Stimulated activated CD8-positive, alpha-beta memory T cell treated with anti-CD3 and anti-CD28 coated beads, Interleukin-15, amount 100 ng/mL, for 4 hours (primary cell): Measurements from ENCODE around the gene KDM4C.

Experiments used
- DNase-seq, 2 donors: peaks; one replicate each; pipeline ENCODE4 v3.0.0-alpha.2; 2020; ENCODE audit warnings: low read depth in 2 of 2

Gene KDM4C

DNA sequence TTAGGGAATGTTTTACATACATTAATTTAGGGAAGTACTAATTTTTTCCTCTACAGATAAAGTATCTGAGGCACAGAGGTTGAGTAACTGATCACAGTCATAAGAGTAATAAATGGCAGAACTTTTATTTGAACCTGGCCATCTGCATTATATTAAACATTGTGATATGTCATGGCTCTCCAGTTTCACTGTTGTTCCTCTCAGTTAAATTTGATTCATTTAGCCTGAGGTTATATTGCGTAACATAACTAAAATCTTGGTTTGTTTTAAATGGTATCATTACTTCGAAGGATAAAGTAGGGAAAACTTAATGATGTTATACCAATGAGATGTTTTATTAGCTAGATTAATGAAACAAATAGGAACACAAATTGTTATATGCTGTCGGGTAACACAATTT is 284.4 kb downstream of the KDM4C start:
- no peak for DNase-seq

DNA sequence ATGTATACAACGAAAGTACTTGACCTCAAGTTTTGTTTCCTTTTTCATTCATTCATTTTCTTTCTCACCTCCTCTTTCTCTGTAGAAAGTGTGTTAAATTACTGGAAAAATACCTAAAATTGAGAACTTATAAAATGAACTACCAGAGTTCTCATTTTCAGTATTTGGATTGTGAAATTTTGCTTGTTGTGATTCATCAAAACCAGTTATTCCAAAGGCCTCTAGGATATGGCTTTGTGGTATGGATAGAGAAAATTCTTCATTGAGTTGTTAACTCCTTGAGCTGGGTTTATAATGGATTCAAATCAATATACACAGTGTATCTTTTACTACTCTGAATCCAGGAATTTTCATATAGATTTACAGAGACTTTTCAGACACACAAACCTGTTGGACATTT is 287.6 kb downstream of the KDM4C start:
- no peak for DNase-seq

DNA sequence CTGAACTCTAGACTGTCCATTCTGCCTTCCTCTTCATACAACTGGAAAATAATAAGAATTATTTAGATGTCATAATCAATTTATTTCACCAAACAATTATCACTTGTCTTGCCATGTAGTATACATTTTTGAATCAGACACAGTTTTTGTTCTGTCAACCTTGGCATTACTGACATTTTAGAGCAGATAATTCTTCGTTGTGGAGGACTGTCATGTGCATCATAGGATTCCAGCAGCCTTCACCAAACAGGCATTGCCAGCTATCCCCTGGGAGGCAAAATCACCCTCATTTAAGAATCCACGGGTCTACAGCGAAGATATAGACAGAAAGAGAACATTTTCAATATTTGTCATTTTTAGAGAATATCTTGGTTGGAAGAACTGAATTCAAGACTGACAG is 293.9 kb downstream of the KDM4C start:
- no peak for DNase-seq

DNA sequence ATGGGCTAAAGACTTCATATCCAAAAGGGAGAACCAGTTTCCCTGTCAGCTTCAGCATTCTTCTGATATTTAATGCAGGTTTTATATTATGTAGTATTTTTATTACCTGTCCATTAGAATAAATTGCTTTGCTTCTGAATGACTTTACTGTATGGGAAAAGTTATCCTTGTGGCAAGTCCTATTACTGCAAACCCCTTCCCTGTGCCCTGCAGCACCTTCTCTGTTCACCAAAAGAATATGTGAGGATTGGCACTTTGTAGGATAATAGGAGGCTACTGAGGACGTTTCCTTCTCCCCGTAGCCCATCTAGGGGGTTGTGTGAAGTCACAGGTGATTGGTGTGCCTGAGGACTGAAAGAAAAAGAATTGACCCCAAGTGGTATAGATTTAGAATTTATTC is 296.1 kb downstream of the KDM4C start:
- DNase-seq, result no peak

DNA sequence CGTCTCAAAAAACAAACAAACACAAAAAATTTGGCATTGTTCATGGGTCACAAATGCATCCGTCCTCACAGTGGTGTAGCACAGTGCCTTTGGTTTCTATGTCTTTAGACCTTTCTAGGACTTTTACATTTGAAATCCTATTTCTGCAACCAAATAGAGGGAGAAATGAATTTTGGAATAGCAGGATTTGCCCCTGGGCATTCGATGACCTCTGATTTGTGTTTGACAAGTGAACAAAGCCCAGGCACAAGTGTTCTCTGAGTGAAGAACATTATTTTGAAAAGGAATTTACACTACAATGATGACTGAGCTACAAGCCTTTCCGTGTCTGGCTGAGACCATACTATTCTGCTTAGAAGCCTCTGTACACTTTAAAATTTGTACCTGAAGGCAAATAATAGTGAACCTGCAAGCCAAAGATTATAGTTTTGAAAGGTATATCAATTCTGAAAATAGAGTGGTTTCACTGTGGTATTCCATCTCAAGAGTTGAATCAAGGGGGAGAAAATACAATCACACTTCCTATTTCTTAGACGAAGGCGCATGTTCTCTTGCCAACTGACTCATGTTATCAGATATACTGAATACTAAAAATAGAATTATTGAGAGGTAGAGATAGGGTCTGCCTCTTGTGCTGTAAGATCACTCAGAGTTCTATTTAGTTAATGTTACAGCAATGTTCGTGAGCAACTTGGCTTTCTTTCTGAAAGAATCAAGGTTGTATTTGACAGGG is 297.6 kb downstream of the KDM4C start:
- DNase-seq, result no peak

DNA sequence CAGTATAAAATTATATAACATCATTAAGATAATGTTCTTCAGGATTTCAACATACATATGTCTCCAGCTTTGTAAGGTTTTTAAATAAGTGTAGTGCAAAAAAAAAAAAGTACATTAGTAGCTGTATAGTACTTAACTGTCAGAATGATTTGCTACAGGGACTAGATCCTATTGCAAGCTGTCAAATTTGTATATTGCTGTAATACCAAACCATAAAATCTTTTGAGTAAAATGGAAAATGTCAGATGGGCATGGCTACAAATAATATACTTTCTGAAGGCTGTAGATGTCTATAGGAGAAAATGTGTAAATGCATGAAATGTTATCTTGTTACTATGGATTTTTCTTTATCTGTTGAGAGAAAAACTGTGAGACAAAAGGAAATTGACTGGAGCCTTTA is 298.5 kb downstream of the KDM4C start:
- no peak for DNase-seq

DNA sequence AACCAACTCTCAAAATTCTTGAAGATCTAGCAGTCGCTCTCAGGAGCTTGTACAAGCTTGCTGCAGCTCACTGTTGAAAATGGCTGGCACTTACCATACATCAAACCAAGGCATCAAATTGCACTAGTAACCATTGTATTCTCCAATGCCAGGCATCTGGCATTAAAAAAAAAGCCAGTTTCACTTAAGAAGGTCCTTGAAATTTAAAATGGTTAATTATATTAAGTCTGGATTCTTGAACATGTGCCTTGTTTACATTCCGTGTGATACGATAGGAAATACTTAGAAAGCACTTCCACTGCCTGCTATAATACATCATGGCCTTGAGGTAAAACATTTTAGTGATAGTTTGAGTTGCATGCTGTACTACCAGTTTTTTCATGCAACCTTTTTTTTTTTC is 300.7 kb downstream of the KDM4C start:
- no peak for DNase-seq

DNA sequence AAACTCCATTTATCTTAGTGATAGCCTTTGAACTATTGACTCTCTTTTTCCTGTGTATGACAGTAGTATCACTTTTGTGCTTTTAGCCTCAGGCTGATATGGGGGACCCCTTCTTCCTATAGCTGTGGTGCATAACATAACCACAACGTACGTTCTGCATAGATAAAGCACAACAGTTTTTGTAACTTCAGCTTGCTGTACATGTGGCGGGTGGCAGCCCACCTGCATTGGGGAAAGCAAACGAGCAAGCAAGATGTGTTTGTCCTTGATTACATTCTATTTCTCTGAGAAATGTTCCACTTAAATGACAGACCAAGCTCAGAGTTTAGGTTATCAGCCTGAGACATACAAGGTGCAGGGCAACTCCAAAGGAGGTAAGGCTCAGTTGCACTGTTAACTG is 309.4 kb downstream of the KDM4C start:
- DNase-seq, result no peak

DNA sequence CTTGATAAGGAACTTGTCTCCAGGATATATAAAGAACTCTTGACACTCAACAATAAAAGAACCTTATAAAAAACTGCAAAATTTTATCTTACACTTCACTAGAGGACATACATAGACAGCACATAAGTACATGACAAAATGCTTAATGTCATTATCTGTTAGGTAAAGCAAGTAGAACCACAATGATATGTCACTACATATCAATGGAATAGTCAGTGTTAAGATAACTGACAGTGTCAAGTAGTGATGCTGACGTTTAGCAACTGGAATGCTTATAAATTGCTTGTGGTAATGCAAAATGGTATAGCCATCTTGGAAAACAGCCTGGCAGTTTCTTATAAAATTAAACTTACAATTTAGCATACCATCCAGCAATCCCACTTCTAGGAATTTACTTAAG is 314.1 kb downstream of the KDM4C start:
- DNase-seq, result no peak

DNA sequence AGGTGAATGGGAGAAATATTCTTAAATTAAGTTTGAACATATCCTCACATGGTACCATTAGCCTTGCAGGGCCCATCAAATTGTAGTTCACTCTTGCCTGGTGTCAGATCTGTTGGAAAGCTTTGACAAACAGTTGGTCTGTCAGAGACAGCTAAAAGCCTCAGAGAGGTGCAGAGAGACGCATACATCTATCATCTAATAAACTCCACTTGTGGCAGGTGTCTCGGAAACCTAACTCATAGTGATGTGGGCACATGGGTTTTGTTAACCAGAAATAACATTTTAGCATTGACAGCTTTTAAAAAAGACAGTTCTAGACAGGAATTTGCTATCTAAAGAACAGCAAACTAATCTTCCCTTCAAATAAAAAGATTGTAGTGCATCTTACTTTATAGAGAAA is 315.9 kb downstream of the KDM4C start:
- no peak for DNase-seq

DNA sequence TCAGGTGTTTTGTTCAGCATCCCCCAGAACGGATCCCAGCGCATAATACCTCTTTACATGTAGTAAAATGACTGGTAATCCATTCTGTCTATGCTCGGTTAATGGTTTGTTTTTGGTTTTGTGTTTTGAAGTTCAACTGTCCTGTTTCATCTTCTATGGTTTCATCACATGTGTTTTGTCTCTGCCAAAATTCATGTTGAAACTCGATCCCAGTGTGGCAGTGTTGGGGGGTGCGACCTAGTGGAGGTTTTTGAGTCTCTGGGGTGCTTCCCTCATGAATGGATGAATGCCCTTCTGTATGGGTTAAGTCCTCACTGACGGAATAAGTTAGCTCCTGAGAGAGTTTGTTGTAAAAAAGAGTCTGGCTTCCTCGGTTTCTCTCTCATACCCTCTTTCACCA is 317.4 kb downstream of the KDM4C start:
- no peak for DNase-seq

DNA sequence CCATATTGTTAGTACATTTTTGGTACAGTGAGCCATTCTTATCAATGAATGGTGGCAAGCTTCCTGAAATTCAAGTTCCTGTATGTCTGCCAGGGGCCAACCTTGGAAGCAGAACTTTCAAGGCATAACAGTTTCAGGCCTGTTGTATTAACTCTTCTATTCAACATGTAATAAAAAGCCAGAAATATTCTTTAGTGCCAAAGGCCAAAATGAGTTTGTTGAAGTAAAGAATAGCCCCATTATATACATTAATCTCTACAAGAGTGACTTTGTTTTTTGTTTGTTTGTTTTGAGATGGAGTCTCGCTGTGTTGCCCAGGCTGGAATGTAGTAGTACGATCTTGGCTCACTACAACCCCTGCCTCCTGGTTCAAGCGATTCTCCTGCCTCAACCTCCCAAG is 321.3 kb downstream of the KDM4C start:
- DNase-seq, result no peak

DNA sequence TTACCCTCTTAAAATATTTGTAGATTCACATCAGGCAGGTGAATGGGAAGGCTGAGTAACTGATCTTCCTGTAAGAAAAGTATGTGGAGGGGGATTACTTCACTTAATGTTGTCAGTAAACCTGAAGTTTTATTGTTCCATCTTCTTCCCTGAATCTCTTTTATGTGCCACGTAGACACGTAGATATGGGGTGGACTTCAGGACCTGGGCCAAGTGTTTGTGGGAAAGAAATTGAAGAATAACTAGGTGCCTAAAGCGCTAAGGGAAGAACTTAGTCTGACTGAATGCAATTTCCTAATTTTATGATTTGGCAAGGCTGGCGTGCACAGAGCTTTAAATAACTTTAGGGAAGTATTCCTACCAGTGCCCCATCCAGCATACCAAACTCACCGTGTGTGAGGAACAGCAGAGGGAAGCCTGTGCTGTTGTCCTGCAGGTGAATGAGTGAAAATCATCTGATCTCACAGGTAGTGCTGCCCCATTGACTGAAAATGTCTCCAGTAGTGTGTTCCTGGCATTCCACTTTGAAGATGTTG is 323.4 kb downstream of the KDM4C start:
- DNase-seq, result no peak

DNA sequence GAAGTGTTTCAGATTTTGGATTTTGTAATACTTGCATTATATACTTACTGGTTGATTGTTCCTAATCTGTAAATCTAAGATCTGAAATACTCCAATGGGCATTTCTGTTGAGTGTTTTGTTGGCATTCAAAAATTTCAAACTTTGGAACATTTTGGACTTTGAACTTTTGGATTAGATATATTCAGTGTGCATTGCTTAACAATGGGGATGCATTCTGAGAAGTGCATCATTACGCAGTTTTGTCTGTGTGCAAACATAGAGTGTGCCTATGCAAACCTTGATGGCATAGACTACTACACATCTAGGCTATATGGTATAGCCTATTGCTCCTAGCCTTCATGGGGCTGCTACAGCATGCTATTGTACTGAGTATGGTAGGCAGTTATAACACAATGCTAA is 325.4 kb downstream of the KDM4C start:
- no peak for DNase-seq

DNA sequence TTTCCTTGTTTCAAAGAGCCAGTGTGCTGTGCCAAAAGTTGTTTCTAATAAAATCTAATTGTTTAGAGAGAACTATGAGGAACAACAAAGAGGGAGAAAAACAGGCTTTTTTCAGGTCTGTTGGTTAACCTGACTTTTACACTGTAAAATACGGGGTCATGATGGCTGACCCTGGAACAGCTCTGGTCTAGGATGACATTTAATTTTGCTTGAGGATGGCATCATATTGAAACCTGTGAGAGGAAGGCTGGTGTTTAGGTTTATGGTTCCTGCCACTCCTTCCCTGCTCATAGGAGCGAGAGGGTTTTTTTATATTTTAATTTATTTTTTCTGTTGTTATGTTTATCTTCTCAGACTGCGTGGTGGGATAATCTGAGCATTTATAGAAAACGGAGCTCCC is 327.6 kb downstream of the KDM4C start:
- DNase-seq, result no peak

DNA sequence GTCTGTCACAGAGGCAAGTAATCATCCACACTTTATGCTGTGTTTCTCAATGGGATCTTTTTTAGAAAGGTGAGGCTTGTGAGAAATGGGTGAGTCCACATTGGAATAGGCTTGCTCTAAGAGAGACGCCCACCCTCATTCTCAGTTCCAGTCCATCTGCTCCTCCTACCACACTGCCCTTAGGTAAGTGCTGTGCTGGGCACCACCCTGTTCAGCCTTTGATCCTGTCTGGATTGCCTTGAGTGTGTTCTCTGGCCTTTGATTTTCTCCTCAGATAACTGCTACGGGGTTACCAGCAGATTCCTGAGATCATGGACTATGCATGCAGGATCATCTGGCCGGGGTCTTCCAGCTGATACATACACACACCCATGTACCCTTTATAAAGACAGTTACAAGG is 328.6 kb downstream of the KDM4C start:
- no peak for DNase-seq

DNA sequence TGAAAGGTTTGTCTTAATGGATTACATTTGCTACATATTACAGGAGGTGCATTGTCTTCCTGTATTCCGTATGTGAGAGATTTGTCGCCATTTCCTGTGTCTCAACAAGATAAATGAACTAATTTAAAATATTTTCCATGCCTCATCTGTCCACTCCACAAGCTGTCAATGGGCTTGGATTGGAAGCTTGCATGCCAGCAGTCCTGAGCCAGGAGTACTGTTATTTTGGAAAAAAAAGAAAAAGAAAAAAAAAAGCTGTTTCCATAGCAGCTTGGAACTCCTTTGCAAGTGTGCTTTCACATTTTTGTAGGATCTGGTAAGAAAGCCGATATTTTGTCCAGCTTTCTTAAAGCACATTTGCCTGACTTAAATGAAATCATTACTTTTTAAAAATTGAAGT is 330.8 kb downstream of the KDM4C start:
- DNase-seq, result no peak

DNA sequence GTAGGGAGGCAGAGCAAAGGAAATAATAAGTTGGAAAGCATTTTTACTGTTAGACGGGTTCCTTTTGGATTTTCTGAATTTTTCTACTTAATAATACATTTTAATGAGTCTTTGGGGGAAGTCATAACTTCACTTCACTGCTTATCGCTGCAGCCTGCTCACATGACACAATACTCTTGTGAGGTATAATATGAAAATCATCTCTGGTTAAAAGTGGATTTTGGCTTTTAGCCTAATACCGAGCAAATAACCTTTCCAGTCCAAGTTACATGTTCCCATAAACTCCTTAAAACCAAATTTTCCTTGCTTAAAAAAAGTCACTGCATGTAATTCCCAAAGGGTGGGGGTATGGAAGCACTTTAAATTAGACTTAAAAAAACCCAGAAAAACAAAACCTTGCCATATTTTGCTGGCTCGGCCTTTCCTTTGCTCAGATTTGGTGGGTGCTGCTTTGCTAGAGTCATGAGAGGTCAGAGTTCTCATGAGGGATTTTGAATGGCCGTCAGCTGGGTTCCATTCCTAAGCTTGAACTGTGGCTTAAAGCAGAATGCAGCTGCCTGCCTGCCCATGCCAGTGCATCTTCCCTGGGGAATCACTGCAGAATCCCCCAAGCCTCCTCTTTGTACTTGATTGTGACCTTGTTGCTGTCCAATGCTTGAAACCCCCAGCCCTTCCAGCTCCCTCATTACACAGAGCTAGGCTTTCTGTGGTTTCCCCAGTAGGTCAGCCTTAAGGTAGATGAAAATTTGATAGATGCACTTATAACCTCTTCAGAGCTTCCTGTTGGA is 331.8 kb downstream of the KDM4C start:
- DNase-seq, result no peak

DNA sequence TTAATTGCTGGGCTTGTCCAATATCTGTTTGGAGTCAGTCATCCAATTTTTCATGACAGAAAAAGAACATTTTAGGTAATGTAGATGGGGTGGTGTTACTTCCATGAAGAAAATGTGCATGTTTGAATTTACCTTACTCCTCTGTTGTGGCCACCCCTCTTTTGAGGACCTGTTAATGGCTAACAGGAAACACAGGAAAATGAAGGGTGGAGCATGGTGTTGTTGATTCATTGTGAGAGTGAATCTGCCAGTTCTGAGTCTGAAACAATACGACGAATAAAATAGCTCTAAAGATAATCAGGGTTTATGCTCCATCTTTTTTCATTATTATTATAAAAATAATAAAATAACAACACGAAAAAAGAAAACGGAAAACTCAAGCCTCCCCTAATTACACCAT is 335.3 kb downstream of the KDM4C start:
- no peak for DNase-seq

DNA sequence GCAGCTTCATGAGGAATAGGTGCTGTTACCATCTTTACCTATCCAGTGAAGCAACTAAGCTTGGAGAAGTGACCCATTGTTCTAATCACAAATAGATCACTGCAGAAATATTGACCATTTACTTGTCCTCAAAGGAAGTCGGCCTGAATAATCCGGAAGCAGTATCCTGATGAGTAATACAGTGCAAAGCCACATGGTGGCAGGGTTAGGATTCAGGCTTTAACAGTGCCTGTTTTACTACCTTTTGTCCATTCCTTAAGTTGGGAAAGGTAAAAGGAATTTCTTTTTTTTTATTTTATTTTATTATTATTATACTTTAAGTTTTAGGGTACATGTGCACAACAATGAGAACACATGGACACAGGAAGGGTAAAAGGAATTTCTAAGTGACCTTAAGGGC is 336.3 kb downstream of the KDM4C start:
- no peak for DNase-seq

DNA sequence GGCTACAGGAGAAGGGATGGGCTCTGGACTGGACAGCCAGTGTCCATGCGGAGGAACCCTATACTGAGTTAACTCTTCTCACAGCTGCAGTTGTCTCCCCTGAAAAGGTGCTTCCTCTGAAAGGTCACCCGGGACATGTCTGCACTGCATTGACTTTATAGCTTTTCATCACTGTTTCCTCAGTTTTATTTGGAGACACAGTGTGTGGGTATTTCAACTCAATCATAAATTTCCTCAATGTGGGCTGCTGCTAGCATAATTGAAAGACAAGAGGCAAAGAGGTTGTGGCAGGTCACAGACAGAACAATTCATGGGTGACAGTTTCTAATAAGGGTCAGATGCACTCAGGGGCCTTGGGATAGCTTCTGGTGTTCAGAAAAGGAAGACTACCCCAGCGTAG is 336.8 kb downstream of the KDM4C start:
- no peak for DNase-seq

DNA sequence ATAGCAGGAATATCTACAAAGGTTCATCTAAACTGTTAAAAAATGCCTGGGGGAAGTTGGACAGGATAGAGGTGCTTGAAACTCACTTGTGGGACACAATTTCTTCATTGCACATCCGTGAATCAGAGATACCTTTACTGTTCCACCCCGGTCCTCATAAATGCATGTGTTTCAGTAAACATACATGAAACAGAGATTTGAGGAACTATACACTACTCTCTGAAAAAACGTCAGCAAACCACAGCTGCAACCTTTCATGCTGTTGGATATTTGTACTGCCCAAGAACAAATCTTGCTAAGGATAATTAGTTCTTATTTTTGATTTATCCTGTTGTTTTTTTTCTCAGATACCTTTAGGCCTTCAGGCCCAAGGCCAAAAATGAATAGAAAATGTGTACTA is 337.3 kb downstream of the KDM4C start:
- DNase-seq, result no peak

DNA sequence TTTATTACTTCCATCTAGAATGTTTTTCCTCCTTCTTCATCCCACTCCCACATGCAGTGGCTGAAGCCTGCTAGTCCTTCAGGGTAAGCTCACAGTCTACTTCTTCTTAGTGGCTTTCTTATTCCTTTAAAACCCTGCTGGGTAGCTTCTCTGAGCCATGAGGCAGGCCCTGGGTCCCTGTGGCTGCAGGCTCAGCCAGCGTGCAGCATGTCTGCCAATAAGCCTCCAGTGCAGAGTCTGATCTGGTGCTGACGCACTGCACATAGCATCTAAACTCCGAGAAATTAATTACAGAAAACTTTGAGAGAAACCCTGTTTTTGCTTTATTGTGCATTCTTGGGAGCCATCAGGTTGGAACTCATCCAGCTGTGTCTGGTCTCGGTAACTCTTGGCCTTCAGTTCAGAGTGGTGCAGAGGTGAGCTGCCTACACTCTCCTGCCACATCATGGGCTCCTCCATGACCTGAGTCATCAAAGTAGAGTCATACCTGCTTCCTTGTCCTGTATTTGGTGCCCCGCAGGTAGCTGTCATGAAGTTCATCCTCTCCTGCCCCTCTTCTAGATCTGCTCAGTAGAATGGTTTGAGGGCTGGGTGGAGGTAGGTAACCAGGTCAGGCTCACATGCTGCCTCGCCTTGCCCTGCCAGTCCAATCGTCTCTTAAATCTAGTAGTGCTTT is 339.4 kb downstream of the KDM4C start:
- no peak for DNase-seq
